GM19035 (cell line): ENCODE data around the gene RAET1G.
"Not testable (repeated sequence)": the region's sequence is repeated elsewhere in the genome, so short reads cannot be mapped to it uniquely, and the experiment has no call there.

Source experiments
- ATAC-seq: cut with Tn5 transposase; IDR thresholded peaks from one replicate; pipeline ENCODE4 v1.9.1; 2021; ENCODE audit not compliant: unreplicated experiment

The RAET1G gene

GRCh38 chr6:149935246-149935645, 12.3 kb upstream of the RAET1G start:
- ATAC-seq = no peak

- no peak for ATAC-seq
Observed at GRCh38 chr6:149934249-149935156, 11.6 kb upstream of the RAET1G start.

- ATAC-seq = no peak
Observed at GRCh38 chr6:149933461-149933860, 10.5 kb upstream of the RAET1G start.

DNA sequence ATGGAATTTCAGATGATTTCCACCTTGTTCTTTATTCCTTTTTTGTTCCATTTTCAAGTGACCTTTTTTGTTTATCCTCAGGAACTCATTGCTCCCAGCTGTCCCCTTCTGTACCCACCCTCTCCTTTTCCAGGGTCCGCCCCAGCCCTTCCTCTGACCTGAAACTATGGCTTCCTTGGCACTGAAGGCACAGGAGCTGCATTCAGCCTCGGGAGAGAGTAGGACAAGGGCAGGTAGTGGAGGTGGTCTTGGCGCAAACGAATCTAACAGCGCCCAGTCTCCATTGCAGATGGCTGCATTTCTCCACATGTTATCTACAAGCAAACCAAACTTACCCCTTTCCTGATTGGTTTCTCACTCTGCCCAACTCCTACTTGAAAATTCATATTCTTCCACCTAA, 10.1 kb upstream of the RAET1G start:
- ATAC-seq = no peak

GRCh38 chr6:149931501-149931900, 8.6 kb upstream of the RAET1G start:
- no peak for ATAC-seq

DNA sequence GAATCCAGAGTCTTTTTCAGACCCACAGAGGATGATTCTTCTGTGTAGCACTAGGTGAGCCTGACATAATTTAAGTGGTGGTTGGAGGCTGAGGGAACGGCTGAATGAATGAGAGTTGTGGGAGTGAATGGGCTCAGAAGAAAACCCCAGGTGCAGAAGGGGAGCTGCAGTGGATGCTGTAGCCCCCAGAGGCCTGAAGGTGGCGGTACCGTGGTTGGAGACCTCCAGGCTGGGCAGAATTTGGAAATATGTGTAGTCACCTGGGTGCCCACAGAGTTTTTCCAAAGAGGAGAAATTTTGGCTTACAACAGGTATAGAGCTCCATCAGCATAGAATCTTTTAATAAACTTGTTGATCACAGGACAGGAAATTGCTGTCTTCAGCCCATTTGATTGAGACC, 6.5 kb upstream of the RAET1G start:
- ATAC-seq = no peak

DNA sequence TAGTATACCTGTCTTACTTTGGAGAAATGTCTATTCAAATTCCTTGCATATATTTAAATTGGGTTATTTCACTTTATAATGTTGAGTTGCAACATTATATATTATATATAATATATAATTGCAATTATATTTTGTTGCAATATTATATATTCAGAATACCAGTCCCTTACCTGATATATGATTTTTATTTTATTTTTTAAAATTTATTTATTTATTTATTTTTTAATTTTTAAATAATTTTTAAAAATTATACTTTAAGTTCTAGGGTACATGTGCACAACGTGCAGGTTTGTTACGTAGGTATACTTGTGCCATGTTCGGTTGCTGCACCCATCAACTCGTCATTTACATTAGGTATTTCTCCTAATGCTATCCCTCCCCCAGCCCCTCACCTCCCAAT, 4.1 kb upstream of the RAET1G start:
- not testable (repeated sequence) for ATAC-seq

DNA sequence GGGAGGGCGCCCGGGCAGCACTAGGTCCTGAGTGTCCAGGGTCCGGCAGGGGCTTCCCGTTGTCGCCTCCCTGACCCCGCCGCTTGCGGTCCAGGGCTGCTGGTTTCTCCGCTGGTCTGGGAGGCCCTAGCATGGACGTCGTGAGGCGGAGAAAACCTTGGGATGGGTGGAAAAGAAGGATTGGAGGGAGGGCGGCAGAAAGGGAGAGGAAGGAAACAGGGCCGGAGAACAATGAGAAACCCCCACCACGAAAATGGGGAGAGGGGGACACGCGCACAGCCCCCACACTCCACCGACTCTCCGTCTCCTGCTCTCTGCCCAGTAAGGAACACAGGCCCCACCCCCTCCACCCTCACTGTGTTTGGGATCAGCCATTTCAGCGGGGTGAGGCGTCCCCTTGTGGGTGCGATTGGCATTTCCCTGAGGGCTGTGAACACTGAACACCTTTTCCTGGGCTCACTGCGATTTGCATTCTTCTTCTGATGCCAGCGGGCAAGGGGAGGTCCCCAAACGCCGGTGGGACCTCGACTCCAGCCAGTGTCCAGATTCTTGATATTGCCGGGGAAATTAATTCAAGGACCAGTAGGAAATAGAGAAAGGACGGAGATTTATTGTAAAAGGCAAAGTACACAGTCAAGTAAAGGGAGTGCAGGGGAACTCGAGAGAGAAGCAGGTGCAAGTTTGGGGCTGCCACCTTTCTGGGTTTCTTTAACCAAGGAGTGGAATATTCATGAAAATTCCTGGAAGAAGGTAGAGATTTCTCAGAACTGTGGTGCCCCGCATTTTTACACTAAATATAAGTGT, 3.3 kb upstream of the RAET1G start:
- ATAC-seq = no peak

GRCh38 chr6:149925253-149925973, 2.5 kb upstream of the RAET1G start:
- no peak for ATAC-seq

GRCh38 chr6:149924933-149925252, 2.0 kb upstream of the RAET1G start:
- ATAC-seq = no peak

DNA sequence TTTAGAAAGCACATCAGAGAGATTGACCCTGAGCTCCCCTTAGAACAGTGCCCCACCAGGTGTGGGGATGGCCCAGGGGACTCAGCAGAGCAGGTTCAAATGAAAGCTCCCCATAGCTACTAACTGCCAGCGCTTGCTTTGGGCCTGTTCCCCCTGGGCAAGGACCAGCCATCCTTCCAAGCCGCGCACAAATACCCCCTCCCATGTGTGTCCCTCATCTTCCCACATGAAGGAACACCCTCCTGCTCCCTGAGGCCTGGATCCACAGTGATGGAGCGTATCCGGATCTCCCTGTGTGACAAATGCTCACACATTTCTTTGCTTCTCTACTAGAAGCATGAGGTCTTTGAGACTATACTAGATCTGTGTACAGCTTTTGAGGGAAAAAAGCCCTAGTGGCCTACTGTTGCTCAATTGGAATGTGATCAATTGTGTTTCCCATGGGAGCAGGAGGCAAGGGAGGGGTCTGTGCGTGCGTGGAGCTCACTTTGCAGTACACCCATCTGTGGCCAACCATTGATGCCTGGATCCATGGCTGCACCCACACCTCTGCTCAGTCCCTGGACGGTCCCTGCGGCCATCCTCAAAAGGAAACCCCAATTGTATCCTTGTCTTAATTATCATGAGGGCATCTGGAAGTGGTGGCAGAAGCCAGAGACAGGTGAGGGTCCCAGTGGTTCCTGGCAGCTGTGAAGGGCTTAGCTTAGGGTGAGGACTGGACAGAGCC, 1.4 kb upstream of the RAET1G start:
- no peak for ATAC-seq

GRCh38 chr6:149923327-149923986, 536 bp upstream of the RAET1G start:
- no peak for ATAC-seq

GRCh38 chr6:149922091-149922490, 830 bp downstream of the RAET1G start:
- not testable (repeated sequence) for ATAC-seq

DNA sequence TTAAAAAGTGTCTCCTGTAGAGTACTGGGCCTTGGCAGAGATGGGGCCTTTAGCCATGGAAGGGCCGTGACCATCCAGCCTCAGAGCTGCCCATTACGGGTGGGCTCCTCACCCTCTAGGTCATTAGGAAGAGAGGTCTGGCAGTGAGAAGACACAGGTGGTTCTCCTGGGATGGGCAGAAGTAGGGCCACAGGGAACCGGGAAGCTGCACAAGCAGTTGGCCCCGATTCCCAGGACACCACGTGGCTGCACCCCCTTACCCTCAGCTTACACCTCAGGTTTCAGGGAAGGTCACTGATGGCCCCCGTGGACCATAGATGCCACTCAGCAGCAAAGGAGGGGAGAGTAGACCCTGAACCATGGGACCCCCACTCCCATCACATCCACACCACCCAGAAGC, 1.6 kb downstream of the RAET1G start:
- no peak for ATAC-seq

GRCh38 chr6:149919834-149920225, 3.1 kb downstream of the RAET1G start:
- no peak for ATAC-seq

- ATAC-seq = not testable (repeated sequence)
Observed at GRCh38 chr6:149919126-149919833, 3.6 kb downstream of the RAET1G start.

DNA sequence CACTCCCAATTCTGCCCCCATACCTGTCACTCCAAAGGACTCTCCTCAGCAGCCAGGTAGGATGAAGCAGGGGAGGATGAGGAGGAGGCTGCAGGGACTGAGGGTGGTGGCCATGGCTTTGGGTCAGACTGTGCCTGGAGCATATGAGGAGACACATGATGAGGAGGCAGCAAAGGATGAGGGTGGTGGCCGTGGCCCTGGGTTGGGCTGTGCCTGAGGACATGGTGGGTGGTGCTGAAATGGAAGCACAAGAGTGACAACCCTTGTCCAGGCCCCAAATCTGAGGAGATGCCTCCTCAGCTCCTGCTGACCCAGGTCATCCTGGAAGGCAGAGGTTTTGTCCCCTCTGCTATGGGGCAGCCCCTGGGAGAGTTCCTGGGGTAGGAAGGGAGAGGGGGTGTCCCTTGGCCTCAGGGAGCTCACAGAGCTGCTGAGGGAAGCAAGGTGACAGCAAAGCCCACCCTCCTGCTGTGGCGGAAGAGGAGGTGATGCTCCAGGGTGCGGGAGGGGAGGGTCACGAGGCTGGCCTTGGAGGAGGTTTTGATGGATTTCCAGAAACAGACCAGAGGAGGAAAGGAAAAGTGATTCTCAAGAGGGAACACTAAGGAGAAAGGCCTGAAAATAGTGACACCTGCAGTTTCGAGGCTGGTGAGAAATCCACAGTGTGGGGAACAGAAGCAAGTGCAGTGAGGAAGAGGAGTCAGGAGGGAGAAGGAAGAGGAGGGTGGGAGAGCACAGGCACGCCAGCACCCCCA, 4.6 kb downstream of the RAET1G start:
- ATAC-seq = no peak

DNA sequence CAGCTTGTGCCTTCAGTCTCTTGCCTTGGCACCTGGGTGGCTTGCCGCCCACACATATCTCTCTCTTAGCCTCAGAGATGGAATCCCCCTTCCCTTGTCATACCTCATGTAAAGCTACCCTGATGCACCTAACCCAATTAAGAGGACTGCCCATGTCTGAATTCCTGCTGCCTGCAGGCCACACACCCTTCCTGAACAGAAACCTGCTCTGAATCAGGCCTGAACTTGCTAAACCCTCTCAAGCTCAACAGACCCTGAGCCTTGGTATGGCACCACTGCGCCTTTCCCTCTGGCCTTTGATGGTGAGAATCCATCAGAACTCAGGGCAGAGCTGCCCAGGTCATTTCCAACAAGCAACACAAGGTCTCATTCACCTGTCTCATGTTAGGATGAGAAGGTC, 5.2 kb downstream of the RAET1G start:
- ATAC-seq = no peak
